ENCODE data around the gene AVP. TPM values are rescaled to one million over a fixed set of nuclear protein-coding genes. Genes with fewer than 3 reads are reported as not detected.
"Not testable (repeated sequence)": the region's sequence is repeated elsewhere in the genome, so short reads cannot be mapped to it uniquely, and the experiment has no call there.

AVP gene
- polyA plus RNA-seq, 3 donors from 2014 or later = not detected

GRCh38 chr20:3071266-3071609 lies 13.3 kb downstream of the AVP start:
- peaks cover 0 to 3% (median 3%) of the 10 kb centered on the region in 3 donors for H3K36me3 Mint-ChIP-seq
- peaks cover 1 to 12% (median 4%) of the 10 kb centered on the region in 3 donors for H3K27me3 Mint-ChIP-seq (ENCODE audit: low read depth in 3 of 3)
- no peak for DNase-seq
- peak overlapping the region; percentile 53 to 87 (median 83) for H3K4me3 Mint-ChIP-seq
- peak overlapping the region in 1 of 6 donors; percentile 42 for H3K27ac Mint-ChIP-seq
- H3K4me1 Mint-ChIP-seq = peaks cover 9 to 13% of the 10 kb centered on the region in 2 donors
- no peaks in the 10 kb centered on the region for H3K9me3 Mint-ChIP-seq

GRCh38 chr20:3070725-3071124 lies 13.8 kb downstream of the AVP start:
- H3K27ac Mint-ChIP-seq = peak overlapping the region in 4 of 6 donors; percentile 42 to 77 (median 59)
- H3K36me3 Mint-ChIP-seq = peaks cover 0 to 3% (median 2%) of the 10 kb centered on the region in 3 donors
- H3K27me3 Mint-ChIP-seq (ENCODE audit: low read depth in 3 of 3) = peaks cover 1 to 12% (median 4%) of the 10 kb centered on the region in 3 donors
- peak overlapping the region; percentile 77 to 87 (median 83) for H3K4me3 Mint-ChIP-seq
- peaks cover 9 to 13% of the 10 kb centered on the region in 2 donors for H3K4me1 Mint-ChIP-seq
- no peaks in the 10 kb centered on the region for H3K9me3 Mint-ChIP-seq
- DNase-seq = no peak

GRCh38 chr20:3068986-3069900 lies 15.3 kb downstream of the AVP start:
- Mint-ChIP-seq H3K9me3 (no peaks in the 10 kb centered on the region), H3K27me3 (ENCODE audit: low read depth in 3 of 3) (peaks cover 1 to 8% (median 5%) of the 10 kb centered on the region in 3 donors), H3K4me3 (no peak overlapping the region), H3K36me3 (peaks cover 0 to 3% (median 0%) of the 10 kb centered on the region in 3 donors), H3K4me1 (peaks cover 9 to 13% of the 10 kb centered on the region in 2 donors), H3K27ac (no peak overlapping the region)
- DNase-seq = no peak

- DNase-seq = no peak
- H3K4me1 Mint-ChIP-seq = peaks cover 9 to 13% of the 10 kb centered on the region in 2 donors
- H3K36me3 Mint-ChIP-seq = peaks cover 0 to 3% (median 0%) of the 10 kb centered on the region in 3 donors
- peaks cover 1 to 7% (median 5%) of the 10 kb centered on the region in 3 donors for H3K27me3 Mint-ChIP-seq (ENCODE audit: low read depth in 3 of 3)
- no peak overlapping the region for H3K27ac Mint-ChIP-seq
- no peak overlapping the region for H3K4me3 Mint-ChIP-seq
- H3K9me3 Mint-ChIP-seq = no peaks in the 10 kb centered on the region
Measured at GRCh38 chr20:3068075-3068474, 16.4 kb downstream of the AVP start.

- H3K4me3 Mint-ChIP-seq = no peak overlapping the region
- H3K36me3 Mint-ChIP-seq = peaks cover 0 to 3% (median 0%) of the 10 kb centered on the region in 3 donors
- no peaks in the 10 kb centered on the region for H3K9me3 Mint-ChIP-seq
- peaks cover 1 to 6% (median 5%) of the 10 kb centered on the region in 3 donors for H3K27me3 Mint-ChIP-seq (ENCODE audit: low read depth in 3 of 3)
- no peak overlapping the region for H3K27ac Mint-ChIP-seq
- no peak for DNase-seq
- H3K4me1 Mint-ChIP-seq = peaks cover 7 to 11% of the 10 kb centered on the region in 2 donors
Measured at GRCh38 chr20:3067139-3068014, 17.1 kb downstream of the AVP start.

- not testable (repeated sequence) for H3K27me3 Mint-ChIP-seq (ENCODE audit: low read depth in 3 of 3); H3K36me3 Mint-ChIP-seq; DNase-seq; H3K4me3 Mint-ChIP-seq; H3K9me3 Mint-ChIP-seq; H3K4me1 Mint-ChIP-seq; H3K27ac Mint-ChIP-seq
Measured at GRCh38 chr20:3064119-3064518, 20.4 kb downstream of the AVP start.

- no peaks in the 10 kb centered on the region for H3K9me3 Mint-ChIP-seq
Measured at GRCh38 chr20:3059489-3059888, 25.0 kb downstream of the AVP start.

GRCh38 chr20:3051385-3052019 lies 33.0 kb downstream of the AVP start:
- peaks cover 6 to 7% of the 10 kb centered on the region in 2 donors for H3K4me1 Mint-ChIP-seq
- H3K27ac Mint-ChIP-seq = no peak overlapping the region
- peaks cover 0 to 3% (median 0%) of the 10 kb centered on the region in 3 donors for H3K27me3 Mint-ChIP-seq (ENCODE audit: low read depth in 3 of 3)
- no peak for DNase-seq
- peaks cover 0 to 14% (median 0%) of the 10 kb centered on the region in 3 donors for H3K36me3 Mint-ChIP-seq
- no peak overlapping the region for H3K4me3 Mint-ChIP-seq
- H3K9me3 Mint-ChIP-seq = no peaks in the 10 kb centered on the region

More at GRCh38 chr20:3059489-3059888, 25.0 kb downstream of the AVP start:
- H3K4me3 Mint-ChIP-seq = no peak overlapping the region
- no peak for DNase-seq
- no peaks in the 10 kb centered on the region for H3K36me3 Mint-ChIP-seq
- no peaks in the 10 kb centered on the region for H3K4me1 Mint-ChIP-seq
- no peak overlapping the region for H3K27ac Mint-ChIP-seq
- peaks cover 0 to 2% (median 1%) of the 10 kb centered on the region in 3 donors for H3K27me3 Mint-ChIP-seq (ENCODE audit: low read depth in 3 of 3)

- Mint-ChIP-seq H3K4me1 (peaks cover 14 to 16% of the 10 kb centered on the region in 2 donors), H3K27me3 (ENCODE audit: low read depth in 3 of 3) (peaks cover 3 to 13% (median 6%) of the 10 kb centered on the region in 3 donors), H3K4me3 (peak overlapping the region in 4 of 5 donors; percentile 56 to 93 (median 76)), H3K27ac (peak overlapping the region in 1 of 6 donors; percentile 35), H3K36me3 (peaks cover 0 to 14% (median 0%) of the 10 kb centered on the region in 3 donors), H3K9me3 (no peaks in the 10 kb centered on the region)
- no peak for DNase-seq
Measured at GRCh38 chr20:3047486-3048419, 36.8 kb downstream of the AVP start.

- peak overlapping the region; percentile 74 to 93 (median 79) for H3K4me3 Mint-ChIP-seq
- no peak for DNase-seq
- peaks cover 0 to 14% (median 0%) of the 10 kb centered on the region in 3 donors for H3K36me3 Mint-ChIP-seq
- H3K4me1 Mint-ChIP-seq = peaks cover 14 to 16% of the 10 kb centered on the region in 2 donors
- H3K9me3 Mint-ChIP-seq = no peaks in the 10 kb centered on the region
- peak overlapping the region in 4 of 6 donors; percentile 50 to 80 (median 65) for H3K27ac Mint-ChIP-seq
- peaks cover 4 to 12% (median 6%) of the 10 kb centered on the region in 3 donors for H3K27me3 Mint-ChIP-seq (ENCODE audit: low read depth in 3 of 3)
Measured at GRCh38 chr20:3046677-3047462, 37.7 kb downstream of the AVP start.

- DNase-seq = peak; percentile 76 to 79 (median 78)
- Mint-ChIP-seq H3K36me3 (peaks cover 0 to 14% (median 0%) of the 10 kb centered on the region in 3 donors), H3K9me3 (no peaks in the 10 kb centered on the region), H3K4me3 (peak within 1 kb of the TSS; percentile 81 to 93 (median 85)), H3K27me3 (ENCODE audit: low read depth in 3 of 3) (peaks cover 6 to 16% (median 7%) of the 10 kb centered on the region in 3 donors), H3K27ac (peak within 1 kb of the TSS; percentile 78 to 87 (median 83)), H3K4me1 (peaks cover 14 to 16% of the 10 kb centered on the region in 2 donors)
Measured at GRCh38 chr20:3045816-3046676, 38.5 kb downstream of the AVP start, which contains the start of gene MRPS26. Gene MRPS26, plus strand, starts transcription at chr20:3046052. Its CDS starts 17 bp downstream, at chr20:3046069.
